ENCODE measurements around the gene RAD51B. TPM values are rescaled to one million over a fixed set of nuclear protein-coding genes. Genes with fewer than 3 reads are reported as not detected.

RAD51B gene
- total and polyA plus RNA-seq, 2 of the 13 experiments (the other 11 are each of a cell fraction or from before 2014, with no cell fraction given), result 7.0 to 9.5 TPM

GRCh38 chr14:68230950-68231717, 411.6 kb downstream of the RAD51B start (continued):
- TF ChIP-seq ZHX2 (IDR thresholded peaks at IDR 0.05; ENCODE audit: low read depth) (no peak), ZHX2 (CRISPR knock-in tag; IDR thresholded peaks at IDR 0.05; ENCODE audit: borderline replicate concordance) (no peak), SMARCC2 (IDR thresholded peaks at IDR 0.05) (no peak), ZNF839 (CRISPR knock-in tag; IDR thresholded peaks at IDR 0.05; ENCODE audit: borderline replicate concordance) (no peak), ZNF441 (CRISPR knock-in tag; IDR thresholded peaks at IDR 0.05; ENCODE audit: borderline replicate concordance) (no peak), ZNF44 (CRISPR knock-in tag; IDR thresholded peaks at IDR 0.05) (no peak)

DNA sequence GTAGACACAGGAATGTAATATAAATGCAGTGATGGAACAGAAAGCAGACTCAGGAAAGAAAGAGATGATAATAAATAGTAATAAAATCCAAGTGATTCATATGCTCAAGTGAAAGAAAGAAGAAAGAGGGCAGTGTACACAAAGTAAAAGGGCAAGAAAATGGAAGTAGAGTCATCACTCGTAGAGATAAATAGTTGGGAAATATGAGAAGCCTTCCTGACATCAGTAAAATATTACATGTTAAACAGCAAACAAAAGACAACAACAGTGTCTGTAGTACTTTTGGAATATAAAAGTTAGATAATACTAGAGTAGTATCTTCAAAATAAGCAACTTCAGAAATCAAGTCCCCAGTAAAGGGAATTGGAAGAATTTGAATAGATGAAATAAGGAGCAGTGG, 412.3 kb downstream of the RAD51B start:
- no peak for DNase-seq (ENCODE audit: low spot score)
- no peak overlapping the region for H3K4me2 ChIP-seq (ENCODE audit: low read depth, low read length)
- H3K27me3 ChIP-seq (ENCODE audit: control insufficient read depth in 1 of 2, insufficient read depth in 2 of 2, low read length in 2 of 2), result no peaks in the 10 kb centered on the region
- no peaks in the 10 kb centered on the region for H4K20me1 ChIP-seq (ENCODE audit: insufficient read depth, low read length)
- H3K36me3 ChIP-seq (replicated peaks in 1 of 2; ENCODE audit: control insufficient read depth in 1 of 2, insufficient read depth in 2 of 2, low read length in 2 of 2), result no peaks in the 10 kb centered on the region
- H3K9me3 ChIP-seq (ENCODE audit: low read length), result no peaks in the 10 kb centered on the region
- ChIA-PET CTCF (ENCODE audit: low intra/inter-chr PET ratio, low total read pairs) (no interaction called here), POLR2A (no interaction called here)
- H2AFZ ChIP-seq (ENCODE audit: low read length), result no peak overlapping the region
- in situ Hi-C loops (cut with HindIII; ENCODE audit: extremely low pct_ligation_motif_present, low pct_unique_long_range_greater_than_20kb) (no loop called here), intact Hi-C loops (cut with micrococcal nuclease; ENCODE audit: unreplicated experiment) (no loop called here)
- WGBS (ENCODE audit: low lambda C conversion rate), result 97% methylated on average over 1 of the region's 1 CpG
- TF ChIP-seq ZNF446 (CRISPR knock-in tag; IDR thresholded peaks at IDR 0.05), result no peak
- TF ChIP-seq ZUFSP (CRISPR knock-in tag; IDR thresholded peaks at IDR 0.05; ENCODE audit: borderline replicate concordance), result no peak
- no peak for TF ChIP-seq HNRNPH1 (optimal IDR thresholded peaks at IDR 0.05; ENCODE audit: low read depth, low read length)
- TF ChIP-seq ATRX (CRISPR knock-in tag; IDR thresholded peaks at IDR 0.05; ENCODE audit: borderline replicate concordance), result no peak
- TF ChIP-seq TFE3 (CRISPR knock-in tag; IDR thresholded peaks at IDR 0.05), result no peak
- no peak for TF ChIP-seq KMT2A (CRISPR knock-in tag; IDR thresholded peaks at IDR 0.05)
- H3K4me1 ChIP-seq (ENCODE audit: insufficient read depth, low read length), result peaks cover 30% of the 10 kb centered on the region
- H3K27ac ChIP-seq (ENCODE audit: extremely low read length, insufficient read depth, low read length), result no peak overlapping the region
- FAIRE-seq, result no peak
- no peak for ATAC-seq
- BruUV-seq (replicated peaks), result no TSS peak
- no peak overlapping the region for H3K4me3 ChIP-seq (replicated peaks in 1 of 3; ENCODE audit: insufficient read depth in 1 of 3, low read depth in 2 of 3, low read length in 3 of 3)
- H3K9ac ChIP-seq (ENCODE audit: insufficient read depth, low read depth, low read length), result no peak overlapping the region
- no peaks in the 10 kb centered on the region for H3K79me2 ChIP-seq (ENCODE audit: insufficient read depth, low read length)

Measured in HepG2 (cell line).